MM.1S (cell line): Measurements from ENCODE around the gene ZEB2.
A peak's percentile ranks its signal among the peaks of the same experiment; 100 is the strongest.

Experiments used
- DNase-seq: peaks from one replicate; pipeline ENCODE4 v3.0.0-alpha.2; 2015
- H2AFZ ChIP-seq: fragments of 300-600 bp; sonication (generic); 2 replicates; pipeline ENCODE4 v1.6.0; 2016; ENCODE audit warnings: antibody characterized with exemption, low read length
- H3F3A ChIP-seq: fragments of 300-600 bp; sonication (generic); 2 replicates; pipeline ENCODE4 v1.6.1; 2016; ENCODE audit warnings: mild to moderate bottlenecking, antibody characterized with exemption, low read length, moderate library complexity, mixed read lengths; ENCODE audit not compliant: insufficient read depth
- H3K27ac ChIP-seq: fragments of 300-600 bp; sonication (generic); 2 replicates; pipeline ENCODE4 v1.5.1; 2016; ENCODE audit warnings: mild to moderate bottlenecking, low read length
- H3K27me3 ChIP-seq: fragments of 300-600 bp; sonication (generic); replicated peaks from 2 replicates; pipeline ENCODE4 v1.6.0; 2016; ENCODE audit warnings: low read length; ENCODE audit not compliant: insufficient read depth
- H3K36me3 ChIP-seq: fragments of 300-600 bp; sonication (generic); replicated peaks from 2 replicates; pipeline ENCODE4 v1.6.1; 2016; ENCODE audit warnings: mild to moderate bottlenecking, low read length, mixed read lengths; ENCODE audit not compliant: insufficient read depth
- H3K4me1 ChIP-seq: fragments of 300-600 bp; sonication (generic); 2 replicates; pipeline ENCODE4 v1.6.1; 2016; ENCODE audit warnings: low read length, mixed read lengths
- H3K4me2 ChIP-seq: fragments of 300-600 bp; sonication (generic); 2 replicates; pipeline ENCODE4 v1.6.0; 2016; ENCODE audit warnings: low read depth, low read length
- H3K4me3 ChIP-seq: fragments of 300-600 bp; sonication (generic); 2 replicates; pipeline ENCODE4 v1.5.1; 2016; ENCODE audit warnings: low read length, mixed read lengths
- H3K79me2 ChIP-seq: fragments of 300-600 bp; sonication (generic); 2 replicates; pipeline ENCODE4 v1.6.1; 2016; ENCODE audit warnings: mixed run types, low read length, mixed read lengths
- H3K9ac ChIP-seq: fragments of 300-600 bp; sonication (generic); 2 replicates; pipeline ENCODE4 v1.6.1; 2016; ENCODE audit warnings: low read length, mixed read lengths
- H3K9me2 ChIP-seq: fragments of 300-600 bp; sonication (generic); replicated peaks from 2 replicates; pipeline ENCODE4 v1.6.1; 2016; ENCODE audit warnings: mild to moderate bottlenecking, low read length, mixed read lengths; ENCODE audit not compliant: insufficient read depth
- H3K9me3 ChIP-seq: fragments of 300-600 bp; sonication (generic); replicated peaks from 2 replicates; pipeline ENCODE4 v1.6.1; 2016; ENCODE audit warnings: mild to moderate bottlenecking, low read length, mixed read lengths; ENCODE audit not compliant: insufficient read depth
- H4K20me1 ChIP-seq: fragments of 300-600 bp; sonication (generic); 2 replicates; pipeline ENCODE4 v1.6.1; 2016; ENCODE audit warnings: mild to moderate bottlenecking, low read length, moderate library complexity, mixed read lengths; ENCODE audit not compliant: insufficient read depth
- CTCF ChIP-seq: fragments of 300-600 bp; sonication (generic); IDR thresholded peaks from 2 replicates; pipeline ENCODE4 v1.5.1; 2016; ENCODE audit warnings: antibody characterized with exemption, low read length, mixed read lengths
- EZH2 ChIP-seq: fragments of 300-600 bp; sonication (generic); optimal IDR thresholded peaks from 2 replicates; pipeline ENCODE3; 2017; ENCODE audit warnings: low read depth, mild to moderate bottlenecking, antibody characterized with exemption, low read length, mixed read lengths
- EZH2phosphoT487 ChIP-seq: fragments of 300-600 bp; sonication (generic); IDR thresholded peaks from 2 replicates; pipeline ENCODE4 v1.6.1; 2018; ENCODE audit warnings: antibody characterized with exemption, low read length

Gene ZEB2

GRCh38 chr2:144520756-144521487, 1.0 kb upstream of the ZEB2 start:
- Histone ChIP-seq H3K36me3 (no peaks in the 10 kb centered on the region), H3F3A (0 out of 2 replicates have a peak, but pooled peaks cover 6% of the 10 kb centered on the region), H3K79me2 (no peaks in the 10 kb centered on the region), H3K27me3 (peaks cover 75% of the 10 kb centered on the region), H2AFZ (no peak overlapping the region), H3K9ac (no peak overlapping the region), H3K4me2 (no peak overlapping the region), H3K27ac (no peak overlapping the region), H3K4me1 (peaks cover 13% of the 10 kb centered on the region), H3K4me3 (no peak overlapping the region), H3K9me3 (no peaks in the 10 kb centered on the region), H3K9me2 (no peaks in the 10 kb centered on the region), H4K20me1 (no peaks in the 10 kb centered on the region)
- DNase-seq, result no peak
- TF ChIP-seq EZH2 (no peak), CTCF (no peak), EZH2phosphoT487 (no peak)

GRCh38 chr2:144519597-144519933, 354 bp downstream of the ZEB2 start:
- no peak for TF ChIP-seq CTCF
- no peak for TF ChIP-seq EZH2phosphoT487
- no peak for TF ChIP-seq EZH2
- no peak overlapping the region for H3K9ac ChIP-seq
- H3K27ac ChIP-seq, result no peak overlapping the region

GRCh38 chr2:144518748-144519596, 947 bp downstream of the ZEB2 start:
- no peaks in the 10 kb centered on the region for H4K20me1 ChIP-seq
- no peak overlapping the region for H3K9ac ChIP-seq
- H3K79me2 ChIP-seq, result no peaks in the 10 kb centered on the region
- no peak overlapping the region for H3K27ac ChIP-seq
- H3K9me2 ChIP-seq, result no peaks in the 10 kb centered on the region
- no peak for TF ChIP-seq EZH2phosphoT487
- TF ChIP-seq CTCF, result no peak
- no peak for TF ChIP-seq EZH2
- H3F3A ChIP-seq, result 0 out of 2 replicates have a peak, but pooled peaks cover 6% of the 10 kb centered on the region
- peaks cover 89% of the 10 kb centered on the region for H3K27me3 ChIP-seq
- H3K36me3 ChIP-seq, result no peaks in the 10 kb centered on the region
- peak; percentile 41 for DNase-seq
- peak overlapping the region; percentile 97; the same call in 1 of the 2 replicates for H3K4me2 ChIP-seq
- H2AFZ ChIP-seq, result no peak overlapping the region
- no peaks in the 10 kb centered on the region for H3K9me3 ChIP-seq
- peaks cover 13% of the 10 kb centered on the region for H3K4me1 ChIP-seq
- H3K4me3 ChIP-seq, result no peak overlapping the region; the same call in 1 of the 2 replicates

More at GRCh38 chr2:144519597-144519933, 354 bp downstream of the ZEB2 start:
- Histone ChIP-seq H4K20me1 (no peaks in the 10 kb centered on the region), H3K79me2 (no peaks in the 10 kb centered on the region), H2AFZ (no peak overlapping the region), H3K36me3 (no peaks in the 10 kb centered on the region), H3K27me3 (peaks cover 83% of the 10 kb centered on the region), H3K4me3 (no peak overlapping the region; the same call in 1 of the 2 replicates), H3K4me1 (peaks cover 13% of the 10 kb centered on the region), H3K4me2 (peak overlapping the region; percentile 31; the same call in 1 of the 2 replicates), H3K9me2 (no peaks in the 10 kb centered on the region), H3K9me3 (no peaks in the 10 kb centered on the region), H3F3A (0 out of 2 replicates have a peak, but pooled peaks cover 6% of the 10 kb centered on the region)
- no peak for DNase-seq
